Gastrocnemius medialis (tissue), 4 donors: ENCODE measurements around the gene SAMD9L.

Experiments
- POLR2A ChIP-seq, 2 donors: fragments of 450-650 bp; IDR thresholded peaks; one replicate each; pipeline ENCODE4 v1.6.1; 2017; ENCODE audit warnings: antibody characterized with exemption in 2 of 2, mild to moderate bottlenecking in 2 of 2, moderate library complexity in 2 of 2
- TF ChIP-seq, protein P1 (sequence below), 5 experiments: fragments of 450-650 bp in 3 of 5; fragments of 200-600 bp in 2 of 5; sonication (generic) in 2 of 5; IDR thresholded peaks in 4 of 5; conservative IDR thresholded peaks in 1 of 5; 1 replicate in 4 of 5; 2 replicates in 1 of 5; pipeline ENCODE4 v1.5.1; 2016 to 2019; ENCODE audit warnings: antibody characterized with exemption in 5 of 5, mild to moderate bottlenecking in 3 of 5, moderate library complexity in 3 of 5

DNA sequence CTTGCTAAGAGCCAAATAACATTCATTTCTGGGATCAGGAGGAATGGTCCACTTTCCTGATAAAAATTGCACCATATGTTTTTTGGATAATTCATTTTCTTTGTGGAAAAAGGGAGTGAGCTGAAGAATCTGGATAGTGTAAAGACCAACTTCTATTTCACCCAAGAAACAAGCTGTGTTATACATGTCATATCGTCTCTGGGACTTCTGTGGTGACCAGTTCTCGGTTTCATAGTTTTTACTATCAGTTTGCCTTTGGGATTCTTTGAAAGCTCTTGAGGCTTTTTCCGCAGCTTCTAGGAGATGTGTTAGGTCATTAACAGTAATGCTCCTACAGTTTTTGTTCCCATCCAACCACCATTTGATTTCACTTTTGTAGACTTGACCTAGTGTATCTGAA is 16.0 kb downstream of the SAMD9L start:
- TF ChIP-seq, protein P1, sequence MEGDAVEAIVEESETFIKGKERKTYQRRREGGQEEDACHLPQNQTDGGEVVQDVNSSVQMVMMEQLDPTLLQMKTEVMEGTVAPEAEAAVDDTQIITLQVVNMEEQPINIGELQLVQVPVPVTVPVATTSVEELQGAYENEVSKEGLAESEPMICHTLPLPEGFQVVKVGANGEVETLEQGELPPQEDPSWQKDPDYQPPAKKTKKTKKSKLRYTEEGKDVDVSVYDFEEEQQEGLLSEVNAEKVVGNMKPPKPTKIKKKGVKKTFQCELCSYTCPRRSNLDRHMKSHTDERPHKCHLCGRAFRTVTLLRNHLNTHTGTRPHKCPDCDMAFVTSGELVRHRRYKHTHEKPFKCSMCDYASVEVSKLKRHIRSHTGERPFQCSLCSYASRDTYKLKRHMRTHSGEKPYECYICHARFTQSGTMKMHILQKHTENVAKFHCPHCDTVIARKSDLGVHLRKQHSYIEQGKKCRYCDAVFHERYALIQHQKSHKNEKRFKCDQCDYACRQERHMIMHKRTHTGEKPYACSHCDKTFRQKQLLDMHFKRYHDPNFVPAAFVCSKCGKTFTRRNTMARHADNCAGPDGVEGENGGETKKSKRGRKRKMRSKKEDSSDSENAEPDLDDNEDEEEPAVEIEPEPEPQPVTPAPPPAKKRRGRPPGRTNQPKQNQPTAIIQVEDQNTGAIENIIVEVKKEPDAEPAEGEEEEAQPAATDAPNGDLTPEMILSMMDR (IDR thresholded peaks at IDR 0.05 in 4 of 5, conservative IDR thresholded peaks at IDR 0.05 in 1 of 5): no peak
- TF ChIP-seq POLR2A (IDR thresholded peaks at IDR 0.05): no peak
